ENCODE data around the gene NTSR2.

The NTSR2 gene

DNA sequence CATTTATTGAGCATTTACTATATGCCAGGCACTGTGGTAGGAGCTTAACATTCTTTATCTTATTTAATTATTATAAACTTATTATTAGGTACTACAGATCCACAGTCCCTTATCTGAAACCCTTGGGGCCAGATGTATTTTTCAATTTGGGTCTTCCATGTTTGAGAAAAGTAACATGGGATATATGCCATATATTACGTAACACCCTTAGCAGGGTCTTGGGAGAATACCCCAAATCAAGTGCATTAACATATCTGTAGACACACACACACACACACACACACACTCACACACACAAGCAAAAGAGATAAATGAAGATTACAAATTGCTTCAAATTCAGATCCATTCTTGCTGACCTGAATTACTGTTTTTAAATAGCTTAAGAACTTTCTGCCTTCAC, 13.7 kb downstream of the NTSR2 start:
- DNase-seq = no peak

DNA sequence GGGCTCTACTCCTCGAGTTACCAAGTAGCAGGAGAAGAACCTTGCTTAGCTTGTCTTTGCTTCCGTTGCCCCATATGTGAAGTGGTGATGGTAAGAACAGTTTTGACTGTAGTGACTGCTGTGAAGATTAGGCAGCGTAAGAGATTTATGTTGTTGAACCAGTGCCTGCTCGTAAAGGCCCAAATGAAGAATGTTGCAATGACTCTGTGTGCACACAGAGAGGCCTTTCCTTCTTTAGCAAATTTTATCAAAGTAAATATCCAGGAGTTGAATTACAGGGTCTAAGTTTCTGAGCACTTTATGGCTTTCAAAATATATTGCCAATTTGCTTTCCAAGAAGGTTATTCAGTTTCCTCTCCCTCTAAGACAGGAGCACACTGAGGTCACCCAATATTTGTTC, 14.5 kb downstream of the NTSR2 start:
- DNase-seq = no peak

DNA sequence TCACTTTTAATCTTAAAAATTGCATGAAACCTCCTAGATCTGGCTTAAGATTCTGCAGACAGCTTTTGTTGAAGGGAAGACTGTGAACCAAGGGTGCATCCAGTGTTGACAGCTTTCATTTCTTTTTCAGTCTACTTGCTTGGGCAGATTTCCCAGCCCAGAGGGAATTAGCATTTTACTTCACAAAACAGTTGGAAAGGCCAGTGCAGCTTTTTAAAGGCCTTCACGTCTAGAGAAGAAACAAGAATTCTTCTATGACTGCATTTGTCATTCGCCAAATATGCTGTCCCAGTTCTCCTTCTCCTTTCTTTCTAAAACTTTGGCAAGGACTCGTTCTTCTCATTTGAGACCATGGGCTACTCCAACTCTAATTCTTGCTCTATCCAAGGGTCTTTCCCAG, 17.4 kb downstream of the NTSR2 start:
- no peak for DNase-seq

DNA sequence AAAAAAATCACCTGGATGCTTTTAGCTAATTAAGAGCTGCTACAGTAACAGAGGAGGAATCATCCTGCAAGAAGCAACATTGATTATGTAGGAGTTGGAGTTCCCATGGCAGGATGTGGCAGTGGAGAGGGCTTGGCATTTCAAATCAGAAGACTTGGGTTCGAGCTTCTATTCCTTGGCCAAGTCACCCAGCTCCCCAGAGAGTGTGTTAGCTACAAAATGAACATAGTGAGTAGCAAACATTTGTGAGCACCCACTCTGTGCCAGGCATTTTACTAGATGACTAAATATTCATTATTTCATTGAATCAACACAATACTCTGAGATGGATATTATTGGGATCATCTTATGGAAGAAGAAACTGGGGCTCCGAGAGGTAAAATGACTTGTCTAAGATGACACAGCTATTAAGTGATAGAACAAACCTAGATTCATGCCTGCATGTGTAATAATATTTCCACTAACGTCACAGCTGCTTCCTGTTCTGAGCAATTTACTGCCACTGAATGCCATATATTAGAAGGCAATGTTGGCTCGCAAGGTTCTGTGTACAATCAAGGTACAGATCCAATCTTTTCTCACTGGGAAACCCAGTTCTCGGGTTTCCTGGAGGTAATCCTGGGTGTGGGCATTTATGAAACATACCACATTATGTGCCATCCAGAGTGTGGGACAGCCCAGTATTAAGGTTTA, 18.0 kb downstream of the NTSR2 start:
- DNase-seq = no peak

DNA sequence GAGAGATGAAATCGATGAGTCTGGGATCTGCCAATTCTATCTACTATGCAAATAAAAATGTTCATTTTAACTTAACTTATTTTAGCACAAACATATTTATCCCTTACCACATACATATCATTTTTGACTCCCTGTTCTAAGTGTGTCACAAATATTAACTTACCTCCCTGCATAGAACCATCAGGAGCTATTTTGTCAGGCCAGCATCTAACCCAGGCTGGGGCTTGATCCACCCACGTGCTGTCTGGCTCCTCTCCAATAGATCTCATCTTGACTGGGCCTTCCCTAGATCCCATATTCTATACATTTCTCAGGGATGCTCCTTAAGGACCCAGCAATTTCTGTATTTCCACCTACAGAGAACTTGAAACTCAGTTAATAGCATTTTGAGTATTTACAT, 20.9 kb downstream of the NTSR2 start:
- no peak for DNase-seq

DNA sequence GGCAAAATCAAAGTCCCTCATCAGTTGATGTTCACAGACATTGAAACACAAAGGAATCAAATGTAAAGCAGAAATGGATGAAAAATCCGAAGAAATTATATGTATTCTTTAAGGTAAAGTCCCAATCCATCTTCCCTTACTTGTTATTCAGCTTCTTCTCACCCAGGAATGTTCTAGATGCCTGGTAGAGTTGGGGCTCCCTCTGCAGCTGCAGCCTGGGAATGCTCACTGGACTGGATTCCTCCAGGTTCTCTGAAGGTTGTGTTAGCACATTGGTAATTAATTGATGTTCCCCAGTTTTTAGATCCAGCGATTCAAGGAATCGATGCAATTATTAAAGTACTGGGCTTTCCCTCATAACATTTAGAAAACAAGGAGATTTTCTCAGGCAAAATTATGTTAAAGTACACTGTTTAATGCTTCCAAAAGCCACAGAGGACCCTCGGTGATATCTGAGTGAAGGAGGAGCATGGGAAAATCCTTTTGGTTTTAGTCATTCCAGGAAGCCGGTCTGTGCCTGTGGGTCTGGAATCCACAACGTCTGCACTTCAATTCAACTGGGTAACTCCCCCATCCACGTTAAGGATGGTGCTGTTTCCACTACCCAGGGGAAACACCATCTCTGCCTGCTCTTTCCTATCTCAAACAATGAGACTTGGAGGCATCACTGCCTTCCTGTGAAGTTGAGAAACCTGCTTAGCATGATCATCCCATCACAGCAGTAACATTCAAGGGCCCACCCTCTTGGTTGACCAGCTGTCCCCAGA, 22.0 kb downstream of the NTSR2 start:
- no peak for DNase-seq

DNA sequence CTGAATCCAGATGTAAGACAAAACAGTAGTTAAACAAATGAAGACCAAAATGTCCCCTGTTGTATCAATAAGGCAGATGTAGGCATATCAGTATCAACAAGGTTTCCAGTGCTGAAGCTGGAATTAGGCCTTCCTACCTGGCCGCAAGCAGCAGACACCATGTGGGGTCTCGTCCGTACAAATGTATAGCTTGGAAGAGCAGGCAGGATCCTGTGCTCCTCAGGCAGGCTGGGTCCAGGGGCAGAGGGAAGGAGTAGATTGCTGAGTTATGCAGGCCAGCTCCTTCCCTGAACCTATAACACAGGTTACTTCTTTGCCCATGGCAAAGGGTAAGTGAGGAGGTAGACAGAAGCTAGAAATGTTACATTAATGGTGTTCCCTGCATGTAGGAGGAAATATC, 23.5 kb downstream of the NTSR2 start:
- no peak for DNase-seq

DNA sequence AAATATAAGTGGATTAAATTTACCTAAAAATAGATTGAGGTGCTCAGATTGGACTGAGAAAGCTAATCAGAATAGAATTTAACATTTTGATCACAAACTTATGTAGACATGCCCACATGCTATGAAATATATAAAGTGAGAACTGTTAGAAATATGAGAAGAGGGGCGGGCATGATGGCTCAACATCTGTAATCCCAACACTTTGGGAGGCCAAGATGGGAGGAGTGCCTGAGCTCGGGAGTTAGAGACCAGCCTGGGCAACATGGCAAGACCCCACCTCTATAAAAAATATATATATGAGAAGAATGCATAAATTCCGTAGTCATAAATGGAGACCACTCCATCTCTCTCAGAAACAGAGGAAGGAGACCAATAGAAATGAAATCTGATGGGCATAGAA, 25.7 kb downstream of the NTSR2 start:
- DNase-seq = no peak

DNA sequence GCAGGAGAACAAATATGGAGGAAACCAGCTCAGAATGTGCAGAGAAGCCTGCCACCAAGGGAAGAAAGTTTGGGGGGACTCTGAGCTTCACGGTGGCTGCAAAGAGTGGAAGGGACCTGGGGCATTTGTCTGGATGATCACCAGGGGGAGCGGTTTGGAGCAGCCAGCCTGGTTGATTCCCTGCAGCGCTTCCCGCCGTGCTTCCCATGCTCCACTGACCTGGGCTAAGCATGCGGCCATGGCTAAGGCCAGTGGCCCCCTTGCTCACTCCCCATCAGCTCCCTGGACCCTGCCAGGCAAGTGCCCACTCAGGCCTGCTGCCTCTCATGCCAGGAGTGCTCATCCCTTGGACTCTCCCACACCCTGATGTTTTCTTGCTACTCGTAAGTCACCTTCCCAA, 27.0 kb downstream of the NTSR2 start:
- DNase-seq = no peak

DNA sequence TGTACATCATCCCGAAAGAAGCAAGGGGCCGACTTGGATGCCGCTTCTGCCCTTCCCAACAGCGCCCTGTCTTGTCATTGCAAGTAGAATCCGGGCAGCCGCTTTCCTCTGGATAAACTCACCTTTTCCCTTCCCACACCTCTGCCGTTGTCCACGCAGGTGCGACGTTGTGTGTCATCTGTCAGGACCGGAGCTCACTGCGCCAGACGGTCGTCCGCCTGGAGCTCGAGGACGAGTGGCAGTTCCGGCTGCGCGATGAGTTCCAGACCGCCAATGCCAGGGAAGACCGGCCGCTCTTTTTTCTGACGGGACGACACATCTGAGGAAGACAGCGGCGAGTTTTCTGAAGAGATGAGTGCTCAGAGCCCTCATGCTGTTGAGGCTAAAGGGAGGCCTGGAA, 29.9 kb downstream of the NTSR2 start:
- no peak for DNase-seq

DNA sequence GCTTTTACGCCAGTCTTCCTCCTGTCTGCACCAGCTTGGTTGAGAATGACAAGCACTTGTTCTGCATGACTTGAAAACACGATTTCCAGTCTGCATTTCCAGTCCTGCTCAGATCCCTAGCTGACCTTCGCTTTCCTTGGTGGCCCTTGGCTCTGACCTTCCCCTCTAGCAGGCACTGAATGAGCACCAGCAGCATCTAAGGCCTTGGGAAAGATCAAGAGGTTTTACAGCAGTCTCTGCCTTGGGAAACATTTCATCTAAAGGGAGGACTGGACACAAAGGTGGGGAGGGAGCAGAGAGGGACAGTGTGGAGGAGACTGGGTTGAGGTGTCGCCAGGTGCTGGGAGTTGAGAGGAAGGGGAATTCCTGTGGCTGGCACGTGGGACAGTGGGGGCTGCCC, 30.5 kb downstream of the NTSR2 start:
- DNase-seq = no peak

DNA sequence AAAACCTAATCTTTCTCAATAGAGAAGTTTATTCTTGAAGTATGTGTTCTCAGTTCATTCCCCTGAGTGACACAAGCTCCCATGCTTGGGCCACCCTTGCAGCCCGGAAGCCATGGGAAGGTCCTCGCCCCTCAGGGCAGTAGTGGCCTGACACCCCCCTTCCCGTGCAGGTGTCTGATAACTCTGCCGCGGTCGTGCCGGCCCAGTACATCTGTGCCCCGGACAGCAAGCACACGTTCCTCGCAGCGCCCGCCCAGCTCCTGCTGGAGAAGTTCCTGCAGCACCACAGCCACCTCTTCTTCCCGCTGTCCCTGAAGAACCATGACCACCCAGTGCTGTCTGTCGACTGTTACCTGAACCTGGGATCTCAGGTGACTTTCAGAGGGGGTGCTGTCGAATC, 32.4 kb downstream of the NTSR2 start:
- no peak for DNase-seq

DNA sequence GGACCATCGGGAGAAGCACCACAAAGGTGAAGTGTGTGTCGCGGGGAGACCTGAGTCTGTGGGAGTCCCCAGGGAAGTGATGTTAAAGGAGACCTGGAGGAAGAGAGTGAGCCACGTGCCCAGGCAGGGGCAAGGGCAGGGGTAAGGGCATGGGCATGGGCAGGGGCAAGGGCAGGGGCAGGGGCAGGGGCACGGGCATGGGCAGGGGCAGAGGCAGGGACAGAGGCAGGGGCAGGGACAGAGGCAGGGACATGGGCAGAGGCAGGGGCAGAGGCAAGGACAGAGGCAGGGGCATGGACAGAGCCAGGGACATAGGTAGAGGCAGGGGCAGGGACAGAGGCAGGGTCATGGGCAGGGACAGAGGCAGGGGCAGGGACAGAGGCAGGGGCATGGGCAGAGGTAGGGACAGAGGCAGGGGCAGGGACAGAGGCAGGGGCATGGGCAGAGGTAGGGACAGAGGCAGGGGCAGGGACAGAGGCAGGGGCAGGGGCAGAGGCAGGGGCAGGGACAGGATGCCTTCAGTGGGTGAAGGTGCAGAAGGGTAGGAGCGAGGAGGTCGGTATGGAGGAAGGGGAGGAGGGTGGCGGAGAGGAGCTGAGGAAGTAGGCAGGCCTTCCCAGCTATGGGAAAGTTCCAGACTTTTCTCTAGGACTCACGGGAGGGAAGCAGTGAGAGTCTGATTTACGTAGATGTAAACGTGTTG, 33.3 kb downstream of the NTSR2 start:
- DNase-seq = no peak

DNA sequence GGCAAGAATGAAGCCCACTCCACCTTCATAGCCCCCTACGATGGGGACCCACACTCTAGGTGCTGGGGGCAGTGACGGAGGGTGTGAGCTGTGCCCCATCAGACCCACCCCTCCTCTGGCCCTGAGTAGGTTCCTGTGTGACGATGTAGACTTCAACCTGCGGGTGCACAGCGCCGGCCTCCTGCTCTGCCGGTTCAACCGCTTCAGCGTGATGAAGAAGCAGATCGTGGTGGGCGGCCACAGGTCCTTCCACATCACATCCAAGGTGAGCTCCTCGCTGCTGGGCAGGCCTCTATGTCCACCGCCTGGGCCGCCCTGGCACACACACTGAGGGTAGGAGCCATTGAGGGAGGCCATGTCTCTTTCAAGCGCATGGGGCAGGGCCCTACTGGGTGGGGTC, 34.9 kb downstream of the NTSR2 start:
- no peak for DNase-seq

DNA sequence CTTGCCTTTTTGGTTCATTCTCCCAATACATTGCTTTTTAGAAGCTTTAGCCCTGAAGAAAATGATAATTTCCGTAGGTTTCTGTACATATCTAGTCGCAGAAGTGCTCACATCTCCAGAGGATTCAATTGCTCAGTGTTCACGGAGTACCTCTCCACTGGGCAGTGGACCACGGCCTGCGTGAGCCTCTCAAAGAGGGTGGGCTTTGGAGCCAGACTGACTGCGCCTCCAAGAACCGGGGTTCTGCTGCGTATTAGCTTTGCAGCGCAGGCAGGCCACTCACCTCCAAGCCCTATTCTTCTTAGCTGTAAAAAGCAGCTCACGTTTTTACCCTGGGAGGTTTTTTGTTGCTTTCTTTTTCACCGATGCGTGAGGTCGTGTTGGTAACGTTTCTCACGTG, 35.4 kb downstream of the NTSR2 start:
- DNase-seq = no peak

DNA sequence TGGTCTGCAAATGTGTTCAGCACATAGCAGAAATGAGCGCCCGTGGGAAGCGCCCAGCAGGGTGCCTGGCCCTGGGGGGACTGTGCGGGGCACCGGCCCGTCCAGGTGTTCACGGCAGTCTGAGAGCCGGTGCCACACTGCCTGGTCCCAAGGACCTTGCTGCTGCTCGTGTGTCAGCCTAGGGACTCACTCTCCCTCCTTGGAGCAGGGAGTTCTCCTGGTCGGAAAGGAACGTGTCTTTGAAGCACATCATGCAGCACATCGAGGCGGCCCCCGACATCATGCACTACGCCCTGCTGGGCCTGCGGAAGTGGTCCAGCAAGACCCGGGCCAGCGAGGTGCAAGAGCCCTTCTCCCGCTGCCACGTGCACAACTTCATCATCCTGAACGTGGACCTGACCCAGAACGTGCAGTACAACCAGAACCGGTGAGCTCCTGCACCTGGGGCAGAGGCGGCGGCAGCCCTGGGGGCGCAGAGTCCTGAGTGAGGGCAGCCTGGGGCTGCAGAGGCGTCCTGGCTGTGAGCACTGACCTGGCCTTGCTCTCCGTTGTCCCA, 36.0 kb downstream of the NTSR2 start:
- DNase-seq = no peak

DNA sequence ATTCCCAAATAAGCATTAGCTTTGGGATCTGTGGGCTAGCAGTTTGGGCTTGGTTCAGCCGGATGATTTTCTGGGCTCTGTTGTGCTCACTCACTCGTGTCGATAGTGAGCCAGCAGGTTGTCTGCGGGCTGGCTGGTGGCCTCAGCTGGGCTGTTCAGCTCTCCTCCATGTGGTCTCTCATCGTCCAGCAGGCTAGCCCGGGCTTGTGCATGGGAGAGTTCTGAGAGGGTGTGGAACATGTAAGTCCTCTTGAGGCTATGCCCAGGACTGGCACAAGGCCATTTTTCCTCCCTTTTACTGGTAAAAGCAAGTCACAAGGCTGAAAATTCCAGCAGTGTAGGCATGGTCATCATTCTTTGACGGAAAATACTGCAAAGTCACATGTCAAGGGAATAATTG, 38.5 kb downstream of the NTSR2 start:
- DNase-seq = no peak

DNA sequence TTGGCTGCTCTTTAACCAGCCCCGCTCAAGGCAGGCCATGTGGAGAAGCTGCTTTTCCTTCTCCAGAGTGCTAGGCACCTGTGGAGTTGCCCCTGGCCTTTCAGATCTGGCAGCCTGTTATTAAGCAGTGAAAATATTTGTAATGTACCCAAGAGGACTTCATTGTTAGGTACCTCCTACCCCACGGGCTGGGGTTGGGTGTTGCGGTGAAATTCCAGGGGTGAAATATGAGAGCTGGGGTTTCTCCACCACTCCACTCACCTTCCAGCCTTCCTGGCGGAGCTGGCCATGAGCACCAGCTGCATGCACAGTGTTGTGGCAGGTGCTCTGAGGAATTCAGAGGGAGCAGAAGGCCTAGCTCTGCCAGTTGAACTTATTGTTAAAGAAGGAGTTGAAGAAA, 39.1 kb downstream of the NTSR2 start:
- no peak for DNase-seq

DNA sequence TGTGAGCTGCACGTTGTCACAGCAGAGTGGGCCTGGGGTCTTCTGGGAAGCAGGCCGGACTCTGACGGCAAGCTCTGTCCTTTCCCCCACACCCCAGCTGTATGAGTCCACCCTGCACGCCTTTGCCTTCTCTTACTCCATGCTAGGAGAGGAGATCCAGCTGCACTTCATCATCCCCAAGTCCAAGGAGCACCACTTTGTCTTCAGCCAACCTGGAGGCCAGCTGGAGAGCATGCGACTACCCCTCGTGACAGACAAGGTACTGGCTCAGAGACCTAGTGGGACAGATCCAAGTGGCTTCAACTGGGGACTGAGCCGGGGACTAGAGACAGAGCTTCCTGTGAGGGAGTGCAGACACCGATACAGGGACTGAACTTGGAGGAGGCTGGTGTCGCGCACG, 40.1 kb downstream of the NTSR2 start:
- no peak for DNase-seq

DNA sequence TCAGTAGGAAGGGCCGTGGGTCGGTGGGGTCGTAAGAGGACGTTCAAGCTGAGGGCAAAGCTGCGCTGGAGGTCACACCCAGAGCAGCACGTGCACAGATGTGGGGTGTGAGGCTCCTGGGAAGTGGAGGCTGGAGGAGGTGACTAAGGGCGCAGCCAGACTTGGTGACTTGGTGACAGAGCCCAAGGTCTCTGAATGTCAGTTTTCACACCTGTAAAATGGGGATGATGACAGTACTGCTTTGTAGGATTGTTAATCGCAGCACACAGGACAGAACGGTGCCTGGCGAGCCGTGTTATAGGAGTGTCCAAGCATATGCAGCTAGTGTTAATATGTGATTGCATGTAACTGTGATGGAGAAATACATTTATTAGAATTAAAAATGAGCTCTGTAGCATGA, 40.8 kb downstream of the NTSR2 start:
- no peak for DNase-seq

DNA sequence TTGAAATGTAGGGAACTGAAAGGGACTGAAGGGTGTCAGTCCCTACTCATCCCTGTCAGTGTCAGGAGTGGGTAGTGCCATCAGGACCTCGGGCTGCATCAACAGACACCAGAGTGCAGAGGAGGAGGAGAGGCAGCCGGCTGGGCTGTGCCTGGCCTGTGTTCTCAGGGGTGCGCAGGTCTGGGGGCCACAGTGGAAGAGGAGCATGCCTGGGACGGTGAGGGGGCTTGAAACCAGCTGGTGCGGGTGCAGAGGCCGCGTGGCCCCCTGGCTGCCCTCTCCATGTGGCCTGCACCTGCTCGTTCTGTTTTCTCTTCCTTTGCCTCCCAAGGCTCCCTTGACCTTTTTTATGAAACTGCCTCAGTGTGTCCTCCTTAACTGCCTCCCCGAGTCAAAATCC, 41.3 kb downstream of the NTSR2 start:
- DNase-seq = no peak

DNA sequence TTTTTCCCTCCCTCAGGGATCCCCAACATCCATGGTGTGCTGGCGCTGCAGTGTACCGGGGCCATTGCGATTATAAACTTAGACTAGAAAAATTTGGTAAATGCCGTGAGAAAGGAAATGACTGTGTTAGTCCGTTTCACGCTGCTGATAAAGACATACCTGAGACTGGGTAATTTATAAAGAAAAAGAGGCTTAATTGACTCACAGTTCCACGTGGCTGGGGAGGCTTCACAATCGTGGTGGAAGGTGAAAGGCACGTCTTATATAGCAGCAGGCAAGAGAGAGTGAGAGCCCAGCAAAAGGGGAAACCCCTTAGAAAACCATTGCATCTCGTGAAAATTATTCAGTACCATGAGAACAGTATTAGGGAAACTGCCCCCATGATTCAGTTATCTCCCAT, 44.3 kb downstream of the NTSR2 start:
- no peak for DNase-seq

DNA sequence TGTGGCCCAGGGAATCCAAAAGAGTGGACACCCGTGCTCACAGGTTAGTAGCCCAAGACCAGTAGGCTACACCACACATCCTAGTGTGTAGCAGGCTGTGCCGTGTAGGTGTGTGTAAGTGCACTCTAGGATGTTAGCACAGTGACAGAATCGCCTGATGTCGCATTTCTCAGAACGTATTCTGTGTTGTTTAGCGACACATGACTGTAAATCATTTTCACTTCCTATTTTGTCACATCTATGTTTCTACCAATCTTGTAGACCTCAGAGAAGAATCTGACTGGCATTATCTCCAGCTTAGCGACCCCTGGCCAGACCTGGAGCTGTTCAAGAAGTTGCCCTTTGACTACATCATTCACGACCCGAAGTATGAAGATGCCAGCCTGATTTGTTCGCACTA, 45.1 kb downstream of the NTSR2 start:
- no peak for DNase-seq

DNA sequence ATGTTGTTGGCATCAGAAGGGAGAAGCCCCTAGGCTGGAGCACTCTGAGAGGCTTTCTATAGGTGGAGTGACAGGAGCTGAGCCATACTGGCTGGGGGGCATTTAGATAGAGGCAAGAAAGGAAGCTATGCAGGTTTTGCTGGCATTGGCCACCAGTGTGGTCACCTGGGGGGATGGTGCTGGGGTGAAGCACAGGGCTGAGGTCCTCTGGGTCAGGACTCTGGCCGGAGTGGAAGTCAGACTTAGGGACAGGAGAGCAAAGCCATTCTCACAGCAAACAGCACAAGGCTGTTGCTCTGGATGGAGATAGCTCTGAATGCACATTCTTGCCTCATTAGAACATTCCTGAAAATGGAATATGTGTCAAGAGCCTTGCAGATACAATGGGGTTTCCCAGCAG, 47.4 kb downstream of the NTSR2 start:
- DNase-seq = no peak

All from stimulated activated CD4-positive, alpha-beta T cell treated with anti-CD3 and anti-CD28 coated beads, Interleukin-2, amount 100 ng/mL, for 24 hours (primary cell).